Mucosa of rectum (tissue), 2 donors: ENCODE measurements around the gene LRRC4B.
A peak's percentile ranks its signal among the peaks of the same experiment; 100 is the strongest.

Experiments used
- H3K27ac ChIP-seq, 2 donors: one replicate each; pipeline ENCODE4 v1.7.0; 2013; ENCODE audit warnings: inconsistent platforms in 2 of 2, low read depth in 2 of 2, low read length in 2 of 2
- H3K27me3 ChIP-seq, 2 donors: one replicate each; pipeline ENCODE4 v1.7.0; 2013; ENCODE audit warnings: low read length in 2 of 2; ENCODE audit not compliant: control insufficient read depth in 2 of 2, insufficient read depth in 2 of 2
- H3K36me3 ChIP-seq, 2 donors: one replicate each; pipeline ENCODE4 v1.7.0; 2013; ENCODE audit warnings: low read length in 2 of 2; ENCODE audit not compliant: control insufficient read depth in 2 of 2, insufficient read depth in 2 of 2
- H3K4me1 ChIP-seq, 2 donors: one replicate each; pipeline ENCODE4 v1.7.0; 2013; ENCODE audit warnings: low read length in 2 of 2, mild to moderate bottlenecking in 1 of 2; ENCODE audit not compliant: control insufficient read depth in 2 of 2, insufficient read depth in 2 of 2
- H3K4me3 ChIP-seq, 2 donors: one replicate each; pipeline ENCODE4 v1.7.0; 2013; ENCODE audit warnings: low read length in 2 of 2
- H3K9ac ChIP-seq, 2 donors: one replicate each; pipeline ENCODE4 v1.7.0; 2013; ENCODE audit warnings: low read length in 2 of 2, low read depth in 1 of 2, mild to moderate bottlenecking in 1 of 2
- H3K9me3 ChIP-seq, 2 donors: one replicate each; pipeline ENCODE4 v1.7.0; 2013; ENCODE audit warnings: low read length in 2 of 2; ENCODE audit not compliant: control insufficient read depth in 2 of 2
- donor health status: healthy.
- donor health status: Normal muscosa, but diverticular disease.

LRRC4B gene

DNA sequence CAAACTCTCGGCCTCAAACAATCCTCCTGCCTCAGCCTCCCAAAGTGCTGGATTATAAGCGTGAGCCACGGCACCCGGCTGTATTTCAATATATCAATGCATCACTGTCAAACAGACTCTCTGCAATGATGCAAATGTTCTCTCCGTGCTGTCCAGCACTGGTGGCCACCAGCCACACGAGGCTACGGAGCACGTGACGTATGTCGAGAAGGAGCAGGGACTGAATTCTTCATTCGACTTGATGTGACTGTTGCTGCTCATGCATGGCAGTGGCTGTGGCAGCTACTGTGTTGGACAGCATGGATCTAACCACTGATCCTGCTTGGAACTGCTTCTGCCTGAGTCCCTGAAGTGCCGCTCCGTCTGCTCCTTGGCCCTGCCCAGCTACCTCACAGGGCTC is 9.8 kb downstream of the LRRC4B start:
- Histone ChIP-seq H3K27ac (no peak overlapping the region), H3K9ac (no peak overlapping the region), H3K4me3 (no peak overlapping the region), H3K36me3 (no peaks in the 10 kb centered on the region), H3K4me1 (peaks cover 0 to 3% of the 10 kb centered on the region in 2 donors), H3K27me3 (peaks cover 20% of the 10 kb centered on the region in 2 donors), H3K9me3 (no peaks in the 10 kb centered on the region)

DNA sequence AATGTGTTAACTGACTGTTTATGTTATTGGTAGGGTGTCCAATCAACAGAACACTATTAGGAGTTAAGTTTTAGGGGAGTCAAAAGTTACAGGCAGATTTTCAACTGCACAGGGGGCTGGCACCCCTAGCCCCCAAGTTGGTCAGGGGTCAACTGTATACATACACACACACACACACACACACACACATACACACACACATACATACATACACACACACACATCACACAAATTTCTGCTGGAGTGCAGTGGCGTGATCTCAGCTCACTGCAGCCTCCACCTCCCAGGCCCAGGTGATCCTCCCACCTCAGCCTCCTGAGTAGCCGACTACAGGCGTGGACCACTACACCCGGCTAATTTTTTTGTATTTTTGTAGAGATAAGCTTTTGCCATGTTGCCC is 10.2 kb downstream of the LRRC4B start:
- Histone ChIP-seq H3K27me3 (peaks cover 19 to 20% of the 10 kb centered on the region in 2 donors), H3K9ac (no peak overlapping the region), H3K9me3 (no peaks in the 10 kb centered on the region), H3K27ac (no peak overlapping the region), H3K4me1 (peaks cover 0 to 3% of the 10 kb centered on the region in 2 donors), H3K4me3 (no peak overlapping the region), H3K36me3 (no peaks in the 10 kb centered on the region)

DNA sequence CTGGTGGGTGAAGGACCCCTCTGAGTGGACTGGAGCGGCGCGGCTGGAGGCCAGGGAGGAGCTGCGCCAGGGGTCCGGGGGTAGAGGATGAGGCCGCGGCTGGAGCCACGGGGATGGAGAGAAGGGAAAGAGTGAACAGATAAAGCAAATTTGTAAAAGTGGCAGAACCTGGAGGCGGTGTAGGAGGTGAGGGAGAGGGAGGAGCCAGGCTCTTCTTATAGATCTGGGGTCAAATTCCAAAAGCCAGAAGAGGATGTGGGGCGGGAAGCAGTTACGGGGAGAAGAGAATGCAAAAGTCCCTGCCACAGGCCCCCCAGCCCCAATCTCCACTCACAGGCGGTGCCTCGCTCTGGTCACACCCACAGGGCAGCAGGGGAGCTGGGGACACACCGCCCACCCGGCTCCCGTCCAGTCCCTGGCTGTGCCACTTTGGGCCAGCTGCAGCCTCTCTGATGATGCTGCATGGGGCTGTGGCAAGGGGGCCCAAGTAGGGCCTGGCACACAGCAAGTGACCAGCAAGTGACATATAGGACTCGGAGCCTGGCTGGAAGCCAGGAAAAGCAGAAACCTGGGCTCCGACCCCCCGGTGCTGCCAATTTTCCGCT is 11.1 kb downstream of the LRRC4B start:
- Histone ChIP-seq H3K36me3 (no peaks in the 10 kb centered on the region), H3K4me1 (peaks cover 0 to 3% of the 10 kb centered on the region in 2 donors), H3K9ac (no peak overlapping the region), H3K4me3 (no peak overlapping the region), H3K27me3 (peaks cover 18 to 25% of the 10 kb centered on the region in 2 donors), H3K27ac (no peak overlapping the region), H3K9me3 (no peaks in the 10 kb centered on the region)

DNA sequence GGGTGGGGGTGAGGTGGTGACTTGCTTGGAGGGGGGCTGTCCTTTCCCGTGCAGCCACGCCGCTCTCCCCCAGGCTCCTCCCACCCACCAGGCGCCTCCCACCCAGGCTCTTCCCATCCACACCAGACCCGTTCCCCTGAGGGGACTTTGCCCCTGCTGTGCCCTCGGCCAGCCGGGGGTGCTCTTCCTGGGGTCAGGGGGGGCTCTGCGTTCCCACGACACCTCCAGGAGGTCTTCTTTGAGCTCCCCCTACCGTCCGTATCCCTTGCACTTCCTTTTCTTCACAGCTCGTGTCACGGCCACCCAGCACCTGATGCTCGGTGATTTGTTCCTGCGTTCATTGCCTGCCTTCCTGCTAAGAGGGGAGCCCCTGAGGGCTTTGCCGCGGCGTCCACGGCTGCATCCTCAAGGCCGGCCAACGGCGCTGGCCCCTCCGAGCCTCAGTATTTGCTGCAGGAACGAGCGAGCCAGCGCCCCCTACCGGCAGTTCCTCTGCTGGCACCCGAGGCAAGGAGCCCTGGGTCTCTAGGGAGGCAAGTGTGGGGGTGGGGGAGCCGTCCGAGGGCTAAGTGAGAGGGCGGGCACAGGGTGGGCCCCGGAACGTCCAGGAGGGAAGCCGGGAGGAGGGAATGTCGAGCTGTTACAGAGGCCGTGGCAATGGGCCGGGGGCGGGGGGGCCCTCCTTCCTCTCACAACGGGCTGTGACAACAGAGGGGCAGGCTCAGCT is 11.8 kb downstream of the LRRC4B start:
- Histone ChIP-seq H3K36me3 (no peaks in the 10 kb centered on the region), H3K9me3 (no peaks in the 10 kb centered on the region), H3K27me3 (peaks cover 20 to 28% of the 10 kb centered on the region in 2 donors), H3K9ac (no peak overlapping the region), H3K4me3 (peak overlapping the region; percentile 48 to 52), H3K27ac (no peak overlapping the region), H3K4me1 (peaks cover 0 to 3% of the 10 kb centered on the region in 2 donors)

DNA sequence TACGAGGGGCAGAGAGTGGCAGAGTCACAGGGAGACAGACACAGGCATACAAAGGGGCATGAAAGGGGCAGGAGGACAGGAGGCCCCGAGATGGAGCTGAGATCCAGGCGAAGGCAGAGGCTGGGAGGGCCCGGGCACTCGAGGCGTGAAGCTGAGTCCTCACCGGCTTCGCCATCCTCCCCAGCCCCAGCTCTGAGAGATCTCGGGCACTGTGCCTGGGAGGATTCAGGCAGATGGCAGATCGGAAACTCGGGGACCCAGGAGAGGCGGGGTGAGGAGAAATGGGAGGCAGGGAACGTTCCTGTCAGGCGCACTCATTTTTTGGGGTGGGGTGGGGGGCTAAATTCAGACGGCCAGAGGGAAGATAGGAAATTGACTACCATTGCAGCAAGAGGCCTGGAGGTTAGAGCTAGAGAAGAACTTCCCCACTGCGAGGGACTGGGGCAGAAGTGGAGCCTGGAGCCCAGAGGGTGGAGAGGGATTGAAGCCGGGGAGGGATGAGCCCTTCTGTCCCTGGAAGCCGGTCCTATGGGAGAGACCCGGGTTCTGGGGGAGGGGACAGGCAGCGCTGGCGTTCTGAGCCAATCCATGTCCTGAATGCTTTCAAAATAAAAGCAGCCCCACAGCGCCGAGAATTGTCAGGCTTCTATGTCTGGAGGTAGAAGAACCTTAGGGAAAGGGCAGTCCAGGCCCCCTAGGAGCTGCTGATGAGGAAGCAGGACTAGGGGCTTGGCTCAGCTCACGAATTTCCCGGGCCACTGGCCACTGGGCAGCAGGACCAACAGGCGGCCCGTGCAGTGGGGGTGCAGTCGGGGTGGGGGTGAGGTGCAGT is 12.6 kb downstream of the LRRC4B start:
- Histone ChIP-seq H3K4me3 (no peak overlapping the region), H3K27me3 (peaks cover 20 to 29% of the 10 kb centered on the region in 2 donors), H3K9me3 (no peaks in the 10 kb centered on the region), H3K9ac (no peak overlapping the region), H3K27ac (no peak overlapping the region), H3K36me3 (no peaks in the 10 kb centered on the region), H3K4me1 (peaks cover 0 to 3% of the 10 kb centered on the region in 2 donors)

DNA sequence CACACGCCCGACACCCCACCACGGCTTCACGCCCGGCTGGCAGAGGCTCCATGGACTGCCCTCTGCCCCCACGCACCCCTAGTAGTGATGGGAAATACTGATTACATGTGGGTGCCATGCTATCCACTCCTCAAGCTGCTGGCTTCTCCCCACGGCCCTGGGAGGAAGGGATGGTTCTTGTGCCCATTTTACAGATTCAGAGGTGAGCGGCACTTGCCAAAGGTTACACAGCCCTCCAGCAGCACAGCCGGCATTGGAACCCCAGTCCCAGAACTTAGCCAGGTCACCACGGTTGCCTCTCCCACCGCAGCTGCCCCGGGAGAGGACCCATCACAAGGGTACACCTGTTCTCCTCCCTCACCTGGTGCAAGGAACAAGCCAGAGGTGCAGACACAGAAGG is 13.2 kb downstream of the LRRC4B start:
- Histone ChIP-seq H3K4me1 (peaks cover 0 to 3% of the 10 kb centered on the region in 2 donors), H3K27ac (no peak overlapping the region), H3K9ac (no peak overlapping the region), H3K36me3 (no peaks in the 10 kb centered on the region), H3K9me3 (no peaks in the 10 kb centered on the region), H3K4me3 (no peak overlapping the region), H3K27me3 (peaks cover 20 to 29% of the 10 kb centered on the region in 2 donors)

DNA sequence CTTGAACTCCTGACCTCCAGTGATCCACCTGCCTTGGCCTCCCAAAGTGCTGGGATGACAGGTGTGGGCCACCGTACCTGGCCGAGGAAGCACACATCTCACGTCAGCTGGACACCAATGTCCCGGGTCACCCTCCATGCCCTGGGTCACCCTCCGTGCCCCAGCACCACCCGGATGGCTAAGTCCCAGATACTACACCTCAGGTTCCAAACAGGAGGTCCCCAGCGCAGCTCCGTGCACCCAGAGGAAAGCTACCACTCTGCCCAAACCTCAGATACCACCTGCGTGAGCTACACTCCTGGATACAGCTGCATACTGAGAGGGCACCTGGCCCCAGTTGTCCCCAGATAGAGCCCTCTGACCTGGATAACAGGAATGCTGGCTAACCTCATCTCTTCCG is 14.0 kb downstream of the LRRC4B start:
- H3K36me3 ChIP-seq: no peaks in the 10 kb centered on the region
- H3K9ac ChIP-seq: no peak overlapping the region
- H3K9me3 ChIP-seq: no peaks in the 10 kb centered on the region
- H3K4me1 ChIP-seq: peaks cover 0 to 3% of the 10 kb centered on the region in 2 donors
- no peak overlapping the region for H3K4me3 ChIP-seq
- peaks cover 20 to 29% of the 10 kb centered on the region in 2 donors for H3K27me3 ChIP-seq
- no peak overlapping the region for H3K27ac ChIP-seq

DNA sequence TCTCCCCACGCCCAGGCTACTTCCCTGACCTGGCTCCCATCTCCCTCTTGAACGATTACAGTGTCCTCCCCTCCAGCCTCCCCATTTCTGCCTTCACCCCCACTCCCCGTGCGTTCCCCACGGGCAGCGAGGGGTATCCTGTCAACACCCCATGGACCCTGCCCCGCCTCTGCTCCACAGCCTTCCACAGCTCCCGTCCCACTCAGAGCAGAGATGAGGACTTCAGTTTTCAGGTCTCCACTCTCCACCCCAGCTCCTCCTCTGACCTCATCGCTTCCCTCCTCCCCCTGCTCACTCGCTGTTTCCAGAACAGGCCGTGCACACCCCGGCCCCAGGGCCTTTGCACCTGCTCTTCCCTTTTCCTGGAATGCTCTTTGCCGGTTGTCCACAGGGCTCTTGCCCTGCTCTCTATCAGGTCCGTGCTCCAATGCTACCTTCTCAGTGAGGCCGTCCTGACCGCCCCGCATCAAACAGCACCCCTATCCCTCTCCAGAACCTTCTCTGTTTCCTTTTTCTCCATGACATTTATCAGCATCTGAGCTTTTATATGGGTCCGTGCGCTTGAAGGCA is 15.0 kb downstream of the LRRC4B start:
- no peaks in the 10 kb centered on the region for H3K36me3 ChIP-seq
- peaks cover 20 to 29% of the 10 kb centered on the region in 2 donors for H3K27me3 ChIP-seq

DNA sequence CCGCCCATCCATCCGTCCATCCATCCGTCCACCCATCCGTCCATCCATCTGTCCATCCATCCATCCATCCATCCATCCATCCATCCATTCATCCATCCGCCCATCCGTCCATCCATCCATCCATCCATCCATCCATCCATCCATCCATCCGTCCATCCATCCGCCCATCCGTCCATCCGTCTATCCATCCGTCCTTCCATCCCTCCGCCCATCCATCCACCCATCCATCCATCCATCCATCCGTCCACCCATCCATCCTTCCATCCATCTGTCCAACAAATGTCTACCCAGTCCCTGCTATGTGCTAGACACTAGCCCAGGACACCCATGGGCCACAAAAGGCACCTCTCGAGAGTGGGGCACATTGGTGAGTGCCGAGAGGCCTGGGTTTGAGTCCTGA is 15.7 kb downstream of the LRRC4B start:
- H3K4me1 ChIP-seq: peaks cover 0 to 3% of the 10 kb centered on the region in 2 donors
- H3K36me3 ChIP-seq: no peaks in the 10 kb centered on the region
- peaks cover 20 to 29% of the 10 kb centered on the region in 2 donors for H3K27me3 ChIP-seq
- no peak overlapping the region for H3K27ac ChIP-seq
- no peaks in the 10 kb centered on the region for H3K9me3 ChIP-seq
- no peak overlapping the region for H3K4me3 ChIP-seq
- H3K9ac ChIP-seq: no peak overlapping the region

More for the DNA sequence above, 15.0 kb downstream of the LRRC4B start:
- Histone ChIP-seq H3K4me1 (peaks cover 0 to 3% of the 10 kb centered on the region in 2 donors), H3K9me3 (no peaks in the 10 kb centered on the region), H3K27ac (no peak overlapping the region), H3K9ac (no peak overlapping the region), H3K4me3 (no peak overlapping the region)
